GM04503 (cell line): ENCODE measurements around the gene RAB14.

Experiments
- DNase-seq: peaks from one replicate; pipeline ENCODE4 v3.0.0-alpha.2; 2012; ENCODE audit warnings: low read depth

RAB14 gene

GRCh38 chr9:121201738-121202533 is at the start of gene RAB14:
Gene RAB14, minus strand, starts transcription at chr9:121201869. Its CDS starts 8,457 bp downstream, at chr9:121193412.
- DNase-seq: peak; percentile 83

GRCh38 chr9:121249563-121249962 is 47.9 kb upstream of the RAB14 start:
- no peak for DNase-seq

GRCh38 chr9:121246821-121247561 is 45.3 kb upstream of the RAB14 start:
- peak; percentile 78 for DNase-seq

- no peak for DNase-seq
Measured at GRCh38 chr9:121242959-121243346, 41.3 kb upstream of the RAB14 start.

- DNase-seq: no peak
Measured at GRCh38 chr9:121242219-121242958, 40.7 kb upstream of the RAB14 start.

GRCh38 chr9:121240472-121241135 is 38.9 kb upstream of the RAB14 start:
- DNase-seq: no peak

GRCh38 chr9:121239851-121240250 is 38.2 kb upstream of the RAB14 start:
- DNase-seq: no peak

- peak; percentile 65 for DNase-seq
Measured at GRCh38 chr9:121239071-121239470, 37.4 kb upstream of the RAB14 start.

- DNase-seq: no peak
Measured at GRCh38 chr9:121237916-121238315, 36.2 kb upstream of the RAB14 start.

GRCh38 chr9:121235512-121235911 is 33.8 kb upstream of the RAB14 start:
- no peak for DNase-seq

- no peak for DNase-seq
Measured at GRCh38 chr9:121234832-121235161, 33.1 kb upstream of the RAB14 start.

- DNase-seq: no peak
Measured at GRCh38 chr9:121233906-121234831, 32.5 kb upstream of the RAB14 start.

- DNase-seq: no peak
Measured at GRCh38 chr9:121232251-121232650, 30.6 kb upstream of the RAB14 start.

- DNase-seq: no peak
Measured at GRCh38 chr9:121230256-121230655, 28.6 kb upstream of the RAB14 start.

- no peak for DNase-seq
Measured at GRCh38 chr9:121227862-121228261, 26.2 kb upstream of the RAB14 start.

GRCh38 chr9:121226175-121226574 is 24.5 kb upstream of the RAB14 start:
- no peak for DNase-seq

GRCh38 chr9:121225240-121225639 is 23.6 kb upstream of the RAB14 start:
- no peak for DNase-seq

GRCh38 chr9:121222524-121223171 is 21.0 kb upstream of the RAB14 start:
- DNase-seq: no peak

- DNase-seq: no peak
Measured at GRCh38 chr9:121221664-121222055, 20.0 kb upstream of the RAB14 start.

- no peak for DNase-seq
Measured at GRCh38 chr9:121220996-121221663, 19.5 kb upstream of the RAB14 start.
